CD4-positive, alpha-beta T cell treated with Interleukin-1 beta for 1 hour (primary cell): ENCODE data around the gene EYA2.

Source experiments
- DNase-seq, 2 donors: peaks; one replicate each; pipeline ENCODE4 v3.0.0-alpha.2; 2020 to 2022

The EYA2 gene

DNA sequence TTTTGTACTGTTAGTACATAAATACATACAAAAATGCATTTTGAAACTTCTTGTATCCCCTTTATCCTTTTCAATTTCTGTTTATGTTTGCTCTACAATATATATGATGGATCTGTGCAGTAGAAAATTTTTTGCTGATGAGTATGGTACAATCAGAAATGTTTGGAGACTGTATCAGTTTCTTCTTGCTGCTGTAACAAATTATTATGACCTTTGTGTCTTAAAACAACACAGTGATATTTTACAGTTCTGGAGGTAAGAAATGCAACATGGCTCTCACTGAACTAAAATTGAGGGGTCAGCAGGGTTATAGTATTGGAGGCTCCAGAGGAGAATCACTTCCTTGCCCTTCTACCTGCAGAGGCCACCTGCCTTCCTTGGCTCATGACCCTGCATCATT lies 184.4 kb downstream of the EYA2 start:
- no peak for DNase-seq

DNA sequence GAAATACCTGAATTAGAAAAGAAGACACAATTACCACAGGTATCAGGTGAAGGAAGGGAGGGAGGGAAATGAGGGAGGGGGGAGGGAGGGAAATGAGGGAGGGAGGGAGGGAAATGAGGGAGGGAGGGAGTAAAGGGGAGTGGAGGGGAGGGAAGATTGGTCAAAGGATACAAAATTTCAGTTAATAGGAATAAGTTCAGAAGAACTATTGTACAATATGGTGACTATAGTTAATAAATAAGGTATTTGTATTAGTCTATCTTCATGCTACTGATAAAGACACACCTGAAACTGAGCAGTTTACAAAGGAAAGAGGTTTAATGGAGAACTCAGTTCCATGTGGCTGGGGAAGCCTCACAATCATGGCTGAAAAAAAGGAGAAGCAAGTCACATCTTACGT lies 185.7 kb downstream of the EYA2 start:
- DNase-seq, result no peak

DNA sequence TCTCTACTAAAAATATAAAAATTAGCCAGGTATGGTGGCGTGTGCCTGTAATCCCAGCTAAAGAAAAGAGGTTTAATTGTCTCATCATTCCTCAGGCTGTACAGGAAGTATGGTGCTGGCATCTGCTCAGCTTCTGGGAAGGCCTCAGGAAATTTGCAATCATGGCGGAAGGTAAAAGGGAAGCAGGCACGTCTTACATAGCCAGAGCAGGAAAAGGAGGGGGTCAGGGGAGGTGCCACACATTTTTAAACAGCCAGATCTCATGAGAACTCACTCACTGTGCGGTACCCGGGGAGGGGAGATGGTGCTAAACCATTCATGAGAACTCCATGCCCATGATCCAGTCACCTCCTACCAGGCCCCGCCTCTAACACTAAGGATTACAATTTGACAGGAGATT lies 191.7 kb downstream of the EYA2 start:
- no peak for DNase-seq

DNA sequence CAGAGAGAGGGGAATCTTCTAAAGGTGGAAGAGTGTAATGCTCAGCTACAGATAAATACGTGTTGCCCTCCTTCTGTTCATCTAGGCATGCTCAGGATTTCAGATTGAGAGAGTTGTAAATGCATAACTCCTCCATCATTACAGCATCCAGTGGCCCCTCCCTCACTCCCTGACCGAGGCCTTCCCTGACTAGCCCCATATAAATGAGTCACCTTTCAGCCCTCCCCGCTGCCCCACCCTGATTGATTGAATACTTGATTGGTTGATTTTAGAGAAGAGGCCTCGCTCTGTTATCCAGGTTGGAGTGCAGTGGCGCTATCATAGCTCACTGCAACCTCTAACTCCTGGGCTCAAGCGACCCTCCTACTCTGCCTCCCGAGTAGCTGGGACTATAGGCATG lies 193.7 kb downstream of the EYA2 start:
- no peak for DNase-seq

DNA sequence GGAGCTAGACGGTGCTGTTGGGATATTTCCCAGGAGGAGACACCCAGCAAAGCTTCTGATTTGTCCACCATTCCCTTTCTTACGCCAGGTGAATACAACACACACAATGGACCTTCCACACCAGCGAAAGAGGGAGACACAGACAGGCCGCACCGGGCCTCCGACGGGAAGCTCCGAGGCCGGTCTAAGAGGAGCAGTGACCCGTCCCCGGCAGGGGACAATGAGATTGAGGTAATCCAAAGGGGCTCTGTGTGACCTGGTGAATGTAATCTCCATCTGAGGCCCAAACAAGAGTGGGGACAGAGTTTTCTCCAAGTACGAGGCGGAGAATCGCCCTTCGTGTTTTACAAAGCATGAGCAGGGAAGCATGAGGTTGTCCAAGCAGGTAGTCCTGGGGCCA lies 194.5 kb downstream of the EYA2 start:
- DNase-seq, result no peak

DNA sequence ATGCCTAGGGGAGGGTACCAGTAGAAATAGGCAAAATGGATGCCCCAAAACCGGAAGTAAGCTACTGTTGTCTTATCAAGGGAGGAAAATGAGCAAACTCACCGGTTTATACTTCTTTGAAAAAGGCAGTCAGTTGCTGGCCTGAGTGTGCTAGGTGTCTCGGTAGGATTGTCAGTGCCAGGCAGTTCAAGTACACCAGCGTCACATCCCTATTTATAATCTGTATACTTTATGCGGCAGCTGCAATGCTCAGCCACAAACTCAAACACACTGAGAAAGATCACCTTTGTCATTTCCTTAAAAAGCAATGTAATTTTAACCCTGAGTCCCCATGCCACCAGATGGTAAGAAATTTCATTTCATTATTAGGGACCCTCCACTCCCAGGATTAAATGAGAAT lies 196.2 kb downstream of the EYA2 start:
- no peak for DNase-seq

DNA sequence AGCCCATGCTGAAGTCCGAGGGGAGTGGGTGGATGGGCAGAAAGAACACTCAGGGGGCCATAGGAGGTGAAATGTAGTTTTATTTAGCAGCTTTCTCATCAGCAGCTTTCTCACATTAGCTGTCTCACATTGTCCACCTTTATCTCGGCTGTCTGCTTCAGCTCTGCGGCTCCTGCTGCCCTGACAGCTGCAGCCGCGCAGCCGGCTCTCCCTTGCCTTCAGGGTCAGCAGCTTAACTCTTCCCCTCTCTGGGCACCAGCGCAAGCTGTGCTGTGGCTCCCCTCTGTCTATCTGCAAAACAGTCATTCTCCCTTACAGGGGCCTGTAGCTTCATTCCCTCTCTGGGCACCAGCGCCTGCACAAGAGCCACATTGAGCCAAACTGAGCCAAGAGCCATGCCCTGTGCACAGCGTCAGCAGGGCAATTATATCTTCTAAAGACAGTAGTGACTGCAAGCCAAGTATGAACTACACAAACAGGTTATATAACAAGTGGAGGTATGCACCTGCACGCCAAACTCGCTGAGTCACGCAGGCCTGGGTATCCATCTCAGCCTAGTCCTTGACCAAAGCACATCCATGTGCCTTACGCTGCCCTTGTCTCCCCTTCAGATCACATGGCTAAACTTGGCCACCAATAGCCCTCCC lies 198.8 kb downstream of the EYA2 start:
- no peak for DNase-seq

DNA sequence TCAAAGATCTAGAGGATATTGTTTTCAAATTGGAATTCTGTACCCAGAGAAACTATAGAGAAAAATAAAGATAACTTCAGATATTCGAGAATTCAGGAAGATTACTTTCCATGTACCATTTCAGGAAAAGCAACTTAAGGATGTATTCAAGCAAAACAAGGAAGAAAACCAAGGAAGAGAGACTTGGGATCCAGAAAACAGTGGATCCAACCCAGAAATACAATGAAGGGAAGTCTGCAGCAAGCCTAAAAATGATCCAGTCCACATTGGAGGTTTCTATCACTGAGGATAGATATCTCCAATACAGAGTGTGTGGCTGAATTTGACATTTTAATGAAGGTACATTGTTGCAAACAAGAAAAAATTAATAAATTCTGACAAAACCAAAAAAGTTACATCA lies 201.0 kb downstream of the EYA2 start:
- no peak for DNase-seq

DNA sequence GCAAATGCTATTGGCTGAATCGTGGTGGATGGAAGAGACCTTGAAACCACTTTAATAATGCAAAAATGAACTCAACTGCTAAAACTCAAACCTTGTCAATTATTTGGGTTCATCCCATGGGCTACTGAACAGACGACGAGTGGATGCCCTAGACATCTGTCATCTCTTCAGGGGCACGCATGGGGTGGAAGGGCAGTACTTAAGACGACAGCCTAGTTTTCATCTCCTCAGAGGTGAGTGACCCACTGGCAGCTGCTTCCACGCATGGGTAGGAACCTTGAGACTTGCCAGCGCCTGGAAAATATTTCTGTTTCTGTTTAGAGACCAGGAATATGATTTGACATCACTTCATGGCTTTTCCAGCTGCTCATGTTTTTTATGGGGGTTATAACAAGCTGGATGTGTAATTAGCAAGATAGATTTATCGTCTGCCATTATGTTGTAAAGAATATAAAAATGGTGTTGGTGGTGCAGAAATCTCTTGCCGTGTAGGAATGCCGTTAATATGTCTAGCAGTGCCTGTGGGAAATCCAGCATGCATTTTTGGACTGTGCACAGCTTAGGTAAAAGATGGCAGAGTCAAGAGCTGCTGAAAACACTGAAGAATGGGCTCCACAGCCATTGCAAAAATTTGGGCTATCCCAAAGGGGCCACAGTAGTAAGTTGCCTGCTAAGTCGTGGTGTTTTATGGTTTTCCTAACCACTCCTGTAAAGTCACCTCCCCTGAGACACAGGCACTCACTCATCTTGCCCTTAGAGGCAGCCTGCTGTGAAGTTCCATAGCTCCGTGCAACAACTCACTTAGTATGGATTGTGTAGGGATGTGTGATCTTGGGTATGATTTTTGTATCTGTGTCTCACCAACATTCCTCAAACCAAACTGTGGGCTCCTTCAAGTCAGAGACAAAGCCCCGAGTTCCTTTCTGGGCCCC lies 203.3 kb downstream of the EYA2 start:
- DNase-seq, result no peak

DNA sequence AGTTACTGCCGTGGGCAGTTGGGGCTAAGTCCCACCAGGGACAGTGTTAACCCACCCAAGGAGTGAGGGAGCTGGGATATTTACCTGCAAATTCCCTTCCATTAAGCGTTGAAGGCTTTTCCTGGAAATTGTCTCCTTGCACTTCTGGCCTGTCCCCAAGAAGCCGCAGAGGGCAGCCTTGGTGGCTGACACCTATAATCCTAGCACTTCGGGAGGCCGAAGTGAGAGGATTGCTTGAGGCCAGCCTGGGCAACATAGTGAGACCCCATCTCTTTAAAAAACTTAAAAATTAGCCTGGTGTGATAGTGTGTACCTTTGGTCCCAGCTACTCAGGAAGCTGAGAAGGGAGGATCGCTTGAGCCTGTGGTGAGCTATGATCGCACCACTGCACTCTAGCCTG lies 204.4 kb downstream of the EYA2 start:
- no peak for DNase-seq

DNA sequence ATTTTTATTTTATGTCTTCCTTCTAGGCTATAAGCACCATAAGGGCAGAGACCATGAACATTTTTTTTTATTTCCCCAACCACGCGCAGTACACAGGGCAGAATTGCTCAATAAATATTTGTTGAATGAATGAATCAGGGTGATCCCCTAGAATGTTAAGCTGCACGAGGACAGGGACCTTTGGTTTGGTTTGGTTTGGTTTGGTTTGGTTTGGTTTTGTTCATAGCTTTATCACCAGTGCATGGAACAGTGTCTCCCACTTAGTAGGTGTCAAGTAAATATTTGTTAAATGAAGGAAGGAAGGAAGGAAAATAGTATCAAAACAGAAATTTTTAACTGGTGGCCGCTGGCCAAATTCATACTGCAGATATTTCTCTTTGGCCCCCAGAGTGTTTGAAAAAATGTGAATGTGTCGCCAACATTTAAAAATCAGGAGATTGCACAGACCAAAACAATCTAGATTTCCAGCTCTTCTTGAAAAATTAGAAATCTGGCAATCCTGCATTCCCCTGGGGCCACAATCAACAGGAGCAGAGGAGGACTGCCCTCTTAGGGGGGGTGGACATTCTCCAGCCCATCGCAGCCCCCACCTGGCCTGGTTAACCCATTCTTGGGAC lies 205.3 kb downstream of the EYA2 start:
- DNase-seq, result no peak

DNA sequence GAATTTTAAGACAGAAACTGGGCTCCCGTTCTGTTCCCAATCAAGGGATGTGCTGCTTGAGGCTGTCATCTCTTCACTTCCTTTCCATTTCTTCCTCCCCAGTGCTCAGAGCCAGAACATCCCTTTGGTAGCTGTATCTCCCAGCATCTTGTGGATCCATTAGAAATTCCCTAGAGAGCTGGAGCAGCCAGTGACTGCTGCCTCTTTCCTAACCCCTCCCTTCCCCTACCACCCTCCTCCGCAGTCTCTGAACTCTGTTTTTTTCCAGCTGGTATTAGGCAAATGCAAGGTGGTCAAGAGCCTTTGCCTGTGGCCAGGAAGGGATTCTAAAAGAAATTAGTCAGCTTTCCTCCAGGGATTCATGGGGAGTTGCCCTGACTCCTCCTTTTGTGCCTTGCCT lies 208.0 kb downstream of the EYA2 start:
- no peak for DNase-seq

DNA sequence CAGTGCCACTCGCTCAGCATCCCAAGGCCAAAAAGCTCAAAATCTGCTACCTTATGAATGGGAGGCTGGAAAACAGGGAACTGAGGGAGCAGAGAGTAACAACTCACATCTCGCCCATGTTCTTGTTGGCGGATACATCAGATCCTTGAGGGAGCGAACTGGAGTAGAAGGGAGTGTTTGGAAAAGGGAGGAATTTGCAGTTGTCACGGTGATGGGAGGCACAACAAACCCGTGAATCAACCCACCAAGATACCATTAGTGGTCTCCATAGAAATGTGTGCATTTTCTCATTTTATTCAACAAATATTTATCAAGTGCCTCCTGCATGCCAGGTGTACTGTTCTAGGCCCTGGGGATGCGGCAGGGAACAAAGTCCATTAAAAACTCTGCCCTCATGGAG lies 212.1 kb downstream of the EYA2 start:
- no peak for DNase-seq

DNA sequence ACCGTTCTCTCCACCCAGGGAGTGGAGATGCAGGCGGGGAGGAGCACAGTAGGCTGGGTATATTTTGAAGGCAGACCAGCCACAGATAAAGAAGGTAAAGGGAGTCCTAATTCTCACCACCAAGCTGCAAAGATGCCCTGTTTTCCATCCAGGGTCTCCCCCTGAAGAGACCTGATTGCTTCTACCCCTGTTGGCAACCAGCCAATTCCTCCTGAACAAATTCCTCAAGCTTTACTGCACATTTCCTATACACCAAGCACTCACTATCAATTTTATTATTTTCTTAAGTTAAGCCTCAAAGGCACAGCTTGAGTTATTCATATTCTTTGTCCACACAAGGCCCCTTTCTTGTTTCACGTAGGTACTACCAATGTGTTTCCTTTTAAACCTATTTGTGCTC lies 214.4 kb downstream of the EYA2 start:
- no peak for DNase-seq

DNA sequence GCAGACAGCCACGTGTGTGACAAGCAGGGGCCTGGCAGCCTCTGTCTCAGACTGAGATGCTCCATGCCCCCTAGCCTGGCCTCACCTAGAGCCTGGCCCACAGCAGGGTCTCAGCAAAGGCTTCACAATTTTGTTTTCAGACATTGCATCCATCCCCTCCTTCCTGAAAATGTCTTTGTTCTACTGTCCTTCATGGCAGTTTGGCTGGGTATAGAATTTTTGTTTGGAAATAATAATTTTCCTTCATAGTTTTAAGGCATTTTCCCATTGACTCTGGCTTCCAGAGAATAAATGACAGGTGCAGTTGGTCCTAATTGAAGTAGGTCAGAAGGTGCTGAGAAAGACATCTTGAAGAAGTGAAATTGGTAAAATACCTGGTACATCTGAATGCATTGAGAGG lies 216.2 kb downstream of the EYA2 start:
- no peak for DNase-seq

DNA sequence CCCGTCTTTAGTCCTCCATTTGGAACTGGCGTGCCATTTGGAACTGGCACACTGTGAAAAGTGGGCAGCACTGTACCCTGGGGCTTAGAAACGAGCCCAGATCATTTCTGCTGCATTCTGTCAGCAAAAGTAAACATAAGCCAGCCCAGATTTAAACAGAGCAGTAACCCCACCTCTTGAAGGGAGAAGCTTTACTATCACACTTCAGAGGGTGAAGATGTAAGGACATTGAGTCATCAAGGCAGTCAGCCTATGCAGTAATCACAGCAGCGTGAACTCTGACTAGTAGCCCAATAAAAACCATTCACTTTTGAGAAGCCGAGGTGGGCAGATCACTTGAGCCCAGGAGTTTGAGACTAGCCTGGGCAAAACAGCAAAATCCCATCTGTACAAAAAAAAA lies 216.9 kb downstream of the EYA2 start:
- DNase-seq, result no peak

DNA sequence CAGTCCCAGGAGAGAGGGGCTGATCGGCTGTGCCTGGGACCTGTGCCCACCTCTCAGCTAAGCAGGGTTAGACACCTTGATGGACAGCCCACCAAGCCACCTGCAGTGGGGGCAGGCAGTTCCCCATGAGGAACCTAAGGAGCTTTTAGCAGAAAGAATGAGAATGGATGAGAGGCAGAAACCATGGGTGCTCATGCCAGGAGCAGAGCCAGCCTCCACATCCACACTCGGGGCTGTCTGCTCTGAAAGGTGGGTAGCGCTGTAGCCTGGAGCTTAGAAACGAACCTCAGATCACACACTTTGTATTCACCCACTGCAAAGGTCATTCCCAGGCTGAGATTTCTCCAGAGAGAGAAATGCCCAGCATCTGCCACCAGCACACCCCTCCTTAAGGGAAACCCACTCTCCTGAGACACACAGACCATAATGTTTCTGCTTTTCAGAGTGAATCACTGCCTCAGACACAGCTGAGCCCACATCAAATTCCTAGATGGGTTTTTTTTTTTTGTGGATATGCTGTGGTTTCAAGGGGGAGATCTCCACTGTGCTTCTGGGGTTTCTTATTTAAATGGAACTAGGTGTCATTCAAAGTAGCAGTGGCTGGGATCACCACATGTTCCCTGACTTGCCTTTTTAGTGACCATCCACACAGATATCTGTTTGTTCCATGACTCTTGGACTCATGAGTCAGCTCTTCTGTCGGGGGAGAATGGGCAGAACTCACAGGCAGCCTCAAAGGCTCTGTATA lies 218.9 kb downstream of the EYA2 start:
- no peak for DNase-seq

DNA sequence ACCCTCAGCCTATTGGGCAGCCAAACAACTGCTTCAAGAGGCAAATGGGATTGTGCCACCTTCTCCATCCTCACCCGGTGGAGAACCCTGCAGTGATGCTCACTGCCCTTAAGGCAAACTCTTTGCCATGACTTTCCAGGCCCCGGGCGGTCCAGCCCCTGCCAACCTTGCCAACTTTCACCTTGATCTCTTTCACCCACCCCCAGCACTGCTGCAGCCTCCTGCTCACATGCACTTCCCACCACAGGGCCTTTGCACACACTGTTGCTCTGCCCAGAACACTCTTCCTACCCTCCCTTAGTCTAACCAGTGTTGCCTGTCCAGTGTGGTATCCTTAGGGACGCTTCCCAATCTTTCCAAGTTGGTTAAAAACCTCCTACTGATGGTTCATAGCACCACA lies 221.1 kb downstream of the EYA2 start:
- no peak for DNase-seq

DNA sequence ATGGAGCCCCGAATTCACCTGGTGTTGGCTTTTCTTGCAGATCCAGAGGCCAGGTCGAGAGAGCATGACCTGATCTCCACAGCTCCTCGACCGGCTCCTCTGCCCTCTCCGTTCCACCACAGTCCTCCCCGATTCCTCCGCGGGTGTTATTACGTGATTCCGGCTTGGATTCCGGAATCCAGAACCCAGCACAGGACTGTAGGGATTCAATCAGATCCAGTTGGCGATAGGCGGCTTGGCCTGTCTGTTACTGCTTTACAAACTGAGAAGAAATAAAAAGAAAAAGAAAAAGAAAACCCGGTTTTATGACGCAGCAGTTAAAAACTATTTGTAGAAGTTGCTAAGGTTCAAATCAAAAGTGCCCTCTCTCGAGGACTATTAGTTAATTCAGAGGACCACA lies 222.7 kb downstream of the EYA2 start:
- no peak for DNase-seq

DNA sequence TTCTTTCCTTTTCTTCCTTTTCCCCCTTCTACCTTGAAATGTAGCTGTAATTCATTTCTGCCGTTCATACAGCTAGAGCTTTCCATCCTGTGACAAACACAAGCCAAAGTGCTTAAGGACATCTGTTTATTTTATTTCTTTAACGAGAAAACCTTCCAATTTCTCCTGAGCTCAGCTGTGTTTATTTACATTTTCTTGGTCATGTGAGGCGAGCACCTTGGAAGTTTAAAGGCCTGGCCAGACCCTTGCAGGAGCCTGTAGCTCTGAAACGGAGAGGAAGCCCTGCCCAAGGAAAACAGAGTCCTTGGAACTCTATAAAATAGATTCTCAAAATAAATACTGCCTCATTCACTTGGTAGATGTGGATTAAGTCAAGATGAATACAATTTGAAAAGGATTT lies 223.1 kb downstream of the EYA2 start:
- DNase-seq, result no peak

DNA sequence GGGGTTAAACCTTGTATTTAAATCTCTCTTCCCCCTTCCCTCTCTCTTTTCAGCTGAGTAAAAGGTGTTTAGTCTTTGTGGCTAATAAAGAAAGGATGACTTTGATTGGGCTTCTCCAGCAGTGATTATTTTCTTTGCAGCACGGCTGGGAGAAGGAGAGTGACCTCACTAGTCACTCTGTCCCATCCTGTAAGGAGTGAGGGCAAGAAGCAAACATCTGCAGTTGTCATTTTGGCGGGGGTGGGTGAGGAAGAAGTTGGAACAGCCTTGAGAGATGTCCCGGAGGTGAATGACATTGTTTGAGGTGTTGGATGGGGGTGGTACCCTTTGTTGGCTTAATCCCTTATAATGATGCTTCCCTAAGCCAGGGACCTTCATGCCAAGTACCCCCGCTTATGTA lies 223.6 kb downstream of the EYA2 start:
- no peak for DNase-seq

DNA sequence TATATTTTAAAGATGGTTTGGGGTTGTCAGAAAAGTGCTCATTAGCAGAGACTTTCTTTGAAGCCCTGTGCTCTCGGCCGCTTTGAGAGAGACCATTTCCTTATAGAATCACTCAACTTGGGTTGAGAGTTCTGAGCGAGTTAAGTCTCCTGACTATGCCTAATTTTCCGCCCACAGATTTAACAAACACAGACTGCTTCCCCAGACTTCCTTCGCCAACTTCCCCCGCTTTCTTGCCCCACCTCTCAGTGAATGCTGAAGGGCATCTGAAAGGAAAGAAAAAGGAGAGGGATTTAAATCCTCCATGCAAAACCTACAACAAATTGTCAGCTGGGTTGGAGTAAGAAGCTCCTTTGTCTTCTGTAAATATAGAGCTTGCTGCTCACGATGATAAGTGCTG lies 224.0 kb downstream of the EYA2 start:
- no peak for DNase-seq

DNA sequence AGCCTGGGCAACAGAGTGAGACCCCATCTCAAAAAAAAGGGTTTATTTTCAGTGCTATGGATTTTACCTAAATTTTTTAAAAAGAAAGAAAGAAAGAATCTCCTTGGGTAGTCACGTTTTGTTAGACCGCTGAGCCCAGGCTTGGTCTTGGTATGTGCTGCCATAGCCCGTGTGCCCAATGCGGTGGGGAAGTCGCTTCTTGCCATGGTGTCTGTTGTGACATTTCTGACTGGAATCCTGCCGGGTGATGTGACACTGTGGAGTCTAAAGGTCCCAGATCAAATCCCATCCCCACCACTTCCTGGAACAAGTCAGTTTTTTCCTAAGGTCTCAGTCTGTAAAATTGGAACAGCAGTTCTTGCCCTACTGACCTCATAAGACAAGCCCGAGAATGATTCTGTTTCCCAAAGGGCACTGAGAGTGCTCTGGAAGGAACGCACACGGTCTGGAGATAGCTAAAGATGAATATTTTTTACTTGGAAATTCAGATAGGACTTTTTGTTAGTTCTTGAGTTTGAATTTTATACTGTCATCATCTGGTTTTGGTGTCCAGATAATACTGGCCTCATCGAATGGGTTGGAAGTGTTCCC lies 225.8 kb downstream of the EYA2 start:
- DNase-seq, result no peak
